GM21619 (cell line): ENCODE data around the gene FAM228B.
"Not testable (repeated sequence)": the region's sequence is repeated elsewhere in the genome, so short reads cannot be mapped to it uniquely, and the experiment has no call there.

Source experiments
- ATAC-seq: cut with Tn5 transposase; IDR thresholded peaks from one replicate; pipeline ENCODE4 v1.9.1; 2021; ENCODE audit not compliant: unreplicated experiment

The FAM228B gene

GRCh38 chr2:24101992-24102391, 21.3 kb upstream of the FAM228B start:
- ATAC-seq = no peak

- ATAC-seq = no peak
Measured at GRCh38 chr2:24102677-24103076, 20.6 kb upstream of the FAM228B start.

- no peak for ATAC-seq
Measured at GRCh38 chr2:24104110-24104650, 19.1 kb upstream of the FAM228B start.

- ATAC-seq = no peak
Measured at GRCh38 chr2:24104906-24105305, 18.4 kb upstream of the FAM228B start.

- ATAC-seq = no peak
Measured at GRCh38 chr2:24105816-24106215, 17.5 kb upstream of the FAM228B start.

- ATAC-seq = no peak
Measured at GRCh38 chr2:24106786-24107185, 16.5 kb upstream of the FAM228B start.

- no peak for ATAC-seq
Measured at GRCh38 chr2:24107336-24107735, 15.9 kb upstream of the FAM228B start.

- not testable (repeated sequence) for ATAC-seq
Measured at GRCh38 chr2:24109431-24109830, 13.8 kb upstream of the FAM228B start.

GRCh38 chr2:24110660-24111303, 12.5 kb upstream of the FAM228B start:
- no peak for ATAC-seq

GRCh38 chr2:24111407-24111901, 11.8 kb upstream of the FAM228B start:
- no peak for ATAC-seq

- no peak for ATAC-seq
Measured at GRCh38 chr2:24115057-24115456, 8.2 kb upstream of the FAM228B start.

- ATAC-seq = no peak
Measured at GRCh38 chr2:24117902-24118301, 5.4 kb upstream of the FAM228B start.

GRCh38 chr2:24121066-24121465, 2.2 kb upstream of the FAM228B start:
- ATAC-seq = no peak

GRCh38 chr2:24121469-24121868, 1.8 kb upstream of the FAM228B start:
- ATAC-seq = no peak

GRCh38 chr2:24122366-24123194, 689 bp upstream of the FAM228B start:
- ATAC-seq = no peak

- peak; percentile 6 for ATAC-seq
Measured at GRCh38 chr2:24123922-24124580, 782 bp downstream of the FAM228B start.

GRCh38 chr2:24125956-24126355, 2.7 kb downstream of the FAM228B start:
- no peak for ATAC-seq

- no peak for ATAC-seq
Measured at GRCh38 chr2:24132543-24132942, 9.3 kb downstream of the FAM228B start.

GRCh38 chr2:24140305-24140704, 17.0 kb downstream of the FAM228B start:
- ATAC-seq = not testable (repeated sequence)

- no peak for ATAC-seq
Measured at GRCh38 chr2:24147364-24147763, 24.1 kb downstream of the FAM228B start.

- ATAC-seq = no peak
Measured at GRCh38 chr2:24152413-24153197, 29.3 kb downstream of the FAM228B start.
